GM23338 (cell line): ENCODE data around the gene SNRPA. TPM values are rescaled to one million over a fixed set of nuclear protein-coding genes. Genes with fewer than 3 reads are reported as not detected.

Experiments
- ATAC-seq: fragments of 200-7000 bp; cut with Tn5 transposase; 3 replicates; pipeline ENCODE4 v1.9.1; 2020
- DNase-seq: peaks from one replicate; pipeline ENCODE4 v3.0.0-alpha.2; 2015; ENCODE audit warnings: low spot score
- H2AFZ ChIP-seq: fragments of 200-600 bp; sonication (generic); 2 replicates; pipeline ENCODE4 v1.8.0; 2016; ENCODE audit warnings: antibody characterized with exemption, mild to moderate bottlenecking, moderate library complexity
- H3F3A ChIP-seq: fragments of 200-600 bp; sonication (generic); replicated peaks from 2 replicates; pipeline ENCODE4 v1.8.0; 2017; ENCODE audit warnings: antibody characterized with exemption, mixed run types, low read depth
- H3K27ac ChIP-seq: fragments of 200-600 bp; sonication (generic); 2 replicates; pipeline ENCODE4 v1.6.1; 2016; ENCODE audit warnings: low read depth
- H3K27me3 ChIP-seq: fragments of 200-600 bp; sonication (generic); 2 replicates; pipeline ENCODE4 v1.8.0; 2016; ENCODE audit warnings: mild to moderate bottlenecking, mixed run types, moderate library complexity; ENCODE audit not compliant: insufficient read depth
- H3K36me3 ChIP-seq: fragments of 200-600 bp; sonication (generic); 2 replicates; pipeline ENCODE4 v1.8.0; 2016; ENCODE audit warnings: mild to moderate bottlenecking; ENCODE audit not compliant: insufficient read depth
- H3K4me1 ChIP-seq: fragments of 200-600 bp; sonication (generic); 2 replicates; pipeline ENCODE4 v1.8.0; 2016; ENCODE audit warnings: mild to moderate bottlenecking, moderate library complexity; ENCODE audit not compliant: insufficient read depth
- H3K4me2 ChIP-seq: fragments of 200-600 bp; sonication (generic); 2 replicates; pipeline ENCODE4 v1.7.1; 2017; ENCODE audit warnings: mixed run types
- H3K4me3 ChIP-seq: fragments of 200-600 bp; sonication (generic); 2 replicates; pipeline ENCODE4 v1.6.1; 2016; ENCODE audit warnings: mixed run types
- H3K79me2 ChIP-seq: fragments of 200-600 bp; sonication (generic); replicated peaks from 2 replicates; pipeline ENCODE4 v1.8.0; 2017; ENCODE audit warnings: mild to moderate bottlenecking; ENCODE audit not compliant: insufficient read depth
- H3K9me2 ChIP-seq: fragments of 200-600 bp; sonication (generic); 2 replicates; pipeline ENCODE4 v1.8.0; 2017; ENCODE audit not compliant: insufficient read depth
- H4K20me1 ChIP-seq: fragments of 200-600 bp; sonication (generic); replicated peaks from 2 replicates; pipeline ENCODE4 v1.8.0; 2017; ENCODE audit warnings: mild to moderate bottlenecking; ENCODE audit not compliant: insufficient read depth
- H3K27ac Mint-ChIP-seq: 2 replicates; pipeline ENCODE4 v1.8.0; 2020; ENCODE audit warnings: inconsistent platforms, mild to moderate bottlenecking, moderate library complexity, mixed read lengths
- H3K27me3 Mint-ChIP-seq: 3 replicates; pipeline ENCODE4 v1.8.0; 2022; ENCODE audit warnings: low read depth, mild to moderate bottlenecking, moderate library complexity, mixed read lengths, inconsistent platforms; ENCODE audit not compliant: insufficient read depth, poor library complexity
- H3K36me3 Mint-ChIP-seq: 3 replicates; pipeline ENCODE4 v1.8.0; 2021; ENCODE audit warnings: low read depth, mild to moderate bottlenecking, inconsistent platforms, moderate library complexity, mixed read lengths
- H3K4me1 Mint-ChIP-seq: 3 replicates; pipeline ENCODE4 v1.8.0; 2020; ENCODE audit warnings: mild to moderate bottlenecking, inconsistent platforms, mixed read lengths
- H3K4me3 Mint-ChIP-seq: 3 replicates; pipeline ENCODE4 v1.8.0; 2021; ENCODE audit warnings: moderate library complexity, mild to moderate bottlenecking, inconsistent platforms, mixed read lengths
- H3K9me3 Mint-ChIP-seq: 3 replicates; pipeline ENCODE4 v1.8.0; 2020; ENCODE audit warnings: moderate library complexity, mild to moderate bottlenecking, inconsistent platforms, mixed read lengths
- CREB1 ChIP-seq: fragments of 250-450 bp; sonication (Bioruptor Pico); IDR thresholded peaks from 2 replicates; pipeline ENCODE4 v1.5.0; 2020; ENCODE audit warnings: low read depth, mild to moderate bottlenecking, moderate library complexity
- CTCF ChIP-seq, 2 experiments: fragments of 200-600 bp in 1 of 2; sonication (generic) in 1 of 2; conservative IDR thresholded peaks; 2 replicates each; pipeline versions ENCODE4 v1.5.1 to v1.6.1; 2016 to 2017; ENCODE audit warnings: antibody characterized with exemption in 2 of 2, low read depth in 2 of 2, mild to moderate bottlenecking in 2 of 2, moderate library complexity in 1 of 2
- EZH2 ChIP-seq: fragments of 200-600 bp; sonication (generic); IDR thresholded peaks from one replicate; pipeline ENCODE4 v1.8.0; 2017; ENCODE audit warnings: antibody characterized with exemption, mild to moderate bottlenecking, low read depth; ENCODE audit not compliant: unreplicated experiment
- EZH2phosphoT487 ChIP-seq: fragments of 200-600 bp; sonication (generic); IDR thresholded peaks from one replicate; pipeline ENCODE4 v1.8.1; 2018; ENCODE audit warnings: antibody characterized with exemption; ENCODE audit not compliant: unreplicated experiment
- JUNB ChIP-seq: IDR thresholded peaks from one replicate; pipeline ENCODE4 v1.6.1; 2016; ENCODE audit warnings: antibody characterized with exemption; ENCODE audit not compliant: unreplicated experiment
- NANOG ChIP-seq: IDR thresholded peaks from 2 replicates; pipeline ENCODE4 v1.6.1; 2016; ENCODE audit warnings: antibody characterized with exemption, borderline replicate concordance
- POLR2AphosphoS5 ChIP-seq: IDR thresholded peaks from 2 replicates; pipeline ENCODE4 v1.6.1; 2016; ENCODE audit warnings: antibody characterized with exemption, low read depth
- STAT1 ChIP-seq: IDR thresholded peaks from one replicate; pipeline ENCODE4 v1.6.1; 2016; ENCODE audit warnings: antibody characterized with exemption; ENCODE audit not compliant: unreplicated experiment
- ZNF114 ChIP-seq: fragments of 250-450 bp; sonication (Bioruptor Pico); IDR thresholded peaks from 2 replicates; pipeline ENCODE4 v1.5.0; 2020; ENCODE audit warnings: mild to moderate bottlenecking, moderate library complexity
- ZNF331 ChIP-seq: fragments of 250-450 bp; sonication (Bioruptor Pico); IDR thresholded peaks from 2 replicates; pipeline ENCODE4 v1.5.0; 2020; ENCODE audit warnings: low read depth, mild to moderate bottlenecking, moderate library complexity
- polyA plus RNA-seq: library from polyadenylated mRNA; unstranded; fragments of >200 nt; fragmentation: Nextera tagmentation; extraction: Ambion mirVana; gene quantifications from 2 replicates; pipeline ENCODE4 v1.2.1, GENCODE V29; 2016
- total RNA-seq: library from RNA; depleted of rRNA; stranded (reverse); fragments of >200 nt; shearing (Covaris generic); gene quantifications from 2 replicates; pipeline ENCODE4 v1.2.3, GENCODE V29; 2014
- TF ChIP-seq, protein P1 (sequence below): fragments of 250-450 bp; sonication (Bioruptor Pico); IDR thresholded peaks from 2 replicates; pipeline ENCODE4 v1.5.0; 2020; ENCODE audit warnings: mild to moderate bottlenecking, moderate library complexity

SNRPA gene
- total and polyA plus RNA-seq, 2 experiments from 2014 or later: 295 to 326 TPM

GRCh38 chr19:40744554-40745401 is 6.2 kb upstream of the SNRPA start:
- Histone ChIP-seq H3K4me1 (peaks cover 19% of the 10 kb centered on the region), H3K36me3 (no peaks in the 10 kb centered on the region; the same call in 1 of the 2 replicates), H3F3A (no peaks in the 10 kb centered on the region), H3K4me3 (no peak overlapping the region), H3K9me2 (no peaks in the 10 kb centered on the region; the same call in 1 of the 2 replicates), H3K79me2 (peaks cover 4% of the 10 kb centered on the region), H2AFZ (no peak overlapping the region), H4K20me1 (no peaks in the 10 kb centered on the region), H3K4me2 (peak overlapping the region; percentile 57), H3K27ac (peak overlapping the region; percentile 86; the same call in 1 of the 2 replicates), H3K27me3 (no peaks in the 10 kb centered on the region)
- ATAC-seq (peak; percentile 61), DNase-seq (peak; percentile 64)
- H3K4me1 Mint-ChIP-seq: peaks cover 28% of the 10 kb centered on the region
- H3K27me3 Mint-ChIP-seq: peaks cover 15% of the 10 kb centered on the region
- H3K4me3 Mint-ChIP-seq: no peak overlapping the region
- TF ChIP-seq ZNF331 (CRISPR knock-in tag) (no peak), EZH2 (no peak), CREB1 (no peak), CTCF (conservative IDR thresholded peaks at IDR 0.05; ENCODE audit: low read depth in 2 of 2) (peak; percentile 42 to 69), NANOG (no peak), EZH2phosphoT487 (no peak)
- H3K9me3 Mint-ChIP-seq: no peaks in the 10 kb centered on the region
- H3K27ac Mint-ChIP-seq: peak overlapping the region; percentile 92
- H3K36me3 Mint-ChIP-seq: peaks cover 20% of the 10 kb centered on the region

DNA sequence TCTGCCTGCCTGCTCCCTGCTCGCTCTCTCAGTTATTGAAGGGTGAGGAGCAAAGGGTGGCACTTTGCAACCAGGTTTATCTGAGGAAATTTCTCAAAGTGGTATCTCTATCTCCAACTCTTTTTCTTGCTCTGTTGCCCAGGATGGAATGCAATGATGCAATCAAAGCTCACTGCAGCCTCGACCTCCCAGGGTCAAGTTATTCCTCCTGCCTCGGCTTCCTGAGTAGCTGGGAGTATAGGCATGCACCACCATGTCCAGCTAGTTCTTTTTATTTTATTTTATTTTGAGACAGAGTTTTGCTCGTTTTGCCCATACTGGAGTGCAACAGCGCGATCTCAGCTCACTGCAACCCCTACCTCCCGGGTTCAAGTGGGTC is 5.6 kb upstream of the SNRPA start:
- no peak overlapping the region for H2AFZ ChIP-seq
- peaks cover 31% of the 10 kb centered on the region for H3K4me1 Mint-ChIP-seq
- TF ChIP-seq STAT1 (no peak), EZH2phosphoT487 (no peak), CREB1 (no peak), ZNF331 (CRISPR knock-in tag) (no peak), POLR2AphosphoS5 (no peak), ZNF114 (CRISPR knock-in tag) (no peak), JUNB (no peak), NANOG (no peak)
- TF ChIP-seq, protein P1, sequence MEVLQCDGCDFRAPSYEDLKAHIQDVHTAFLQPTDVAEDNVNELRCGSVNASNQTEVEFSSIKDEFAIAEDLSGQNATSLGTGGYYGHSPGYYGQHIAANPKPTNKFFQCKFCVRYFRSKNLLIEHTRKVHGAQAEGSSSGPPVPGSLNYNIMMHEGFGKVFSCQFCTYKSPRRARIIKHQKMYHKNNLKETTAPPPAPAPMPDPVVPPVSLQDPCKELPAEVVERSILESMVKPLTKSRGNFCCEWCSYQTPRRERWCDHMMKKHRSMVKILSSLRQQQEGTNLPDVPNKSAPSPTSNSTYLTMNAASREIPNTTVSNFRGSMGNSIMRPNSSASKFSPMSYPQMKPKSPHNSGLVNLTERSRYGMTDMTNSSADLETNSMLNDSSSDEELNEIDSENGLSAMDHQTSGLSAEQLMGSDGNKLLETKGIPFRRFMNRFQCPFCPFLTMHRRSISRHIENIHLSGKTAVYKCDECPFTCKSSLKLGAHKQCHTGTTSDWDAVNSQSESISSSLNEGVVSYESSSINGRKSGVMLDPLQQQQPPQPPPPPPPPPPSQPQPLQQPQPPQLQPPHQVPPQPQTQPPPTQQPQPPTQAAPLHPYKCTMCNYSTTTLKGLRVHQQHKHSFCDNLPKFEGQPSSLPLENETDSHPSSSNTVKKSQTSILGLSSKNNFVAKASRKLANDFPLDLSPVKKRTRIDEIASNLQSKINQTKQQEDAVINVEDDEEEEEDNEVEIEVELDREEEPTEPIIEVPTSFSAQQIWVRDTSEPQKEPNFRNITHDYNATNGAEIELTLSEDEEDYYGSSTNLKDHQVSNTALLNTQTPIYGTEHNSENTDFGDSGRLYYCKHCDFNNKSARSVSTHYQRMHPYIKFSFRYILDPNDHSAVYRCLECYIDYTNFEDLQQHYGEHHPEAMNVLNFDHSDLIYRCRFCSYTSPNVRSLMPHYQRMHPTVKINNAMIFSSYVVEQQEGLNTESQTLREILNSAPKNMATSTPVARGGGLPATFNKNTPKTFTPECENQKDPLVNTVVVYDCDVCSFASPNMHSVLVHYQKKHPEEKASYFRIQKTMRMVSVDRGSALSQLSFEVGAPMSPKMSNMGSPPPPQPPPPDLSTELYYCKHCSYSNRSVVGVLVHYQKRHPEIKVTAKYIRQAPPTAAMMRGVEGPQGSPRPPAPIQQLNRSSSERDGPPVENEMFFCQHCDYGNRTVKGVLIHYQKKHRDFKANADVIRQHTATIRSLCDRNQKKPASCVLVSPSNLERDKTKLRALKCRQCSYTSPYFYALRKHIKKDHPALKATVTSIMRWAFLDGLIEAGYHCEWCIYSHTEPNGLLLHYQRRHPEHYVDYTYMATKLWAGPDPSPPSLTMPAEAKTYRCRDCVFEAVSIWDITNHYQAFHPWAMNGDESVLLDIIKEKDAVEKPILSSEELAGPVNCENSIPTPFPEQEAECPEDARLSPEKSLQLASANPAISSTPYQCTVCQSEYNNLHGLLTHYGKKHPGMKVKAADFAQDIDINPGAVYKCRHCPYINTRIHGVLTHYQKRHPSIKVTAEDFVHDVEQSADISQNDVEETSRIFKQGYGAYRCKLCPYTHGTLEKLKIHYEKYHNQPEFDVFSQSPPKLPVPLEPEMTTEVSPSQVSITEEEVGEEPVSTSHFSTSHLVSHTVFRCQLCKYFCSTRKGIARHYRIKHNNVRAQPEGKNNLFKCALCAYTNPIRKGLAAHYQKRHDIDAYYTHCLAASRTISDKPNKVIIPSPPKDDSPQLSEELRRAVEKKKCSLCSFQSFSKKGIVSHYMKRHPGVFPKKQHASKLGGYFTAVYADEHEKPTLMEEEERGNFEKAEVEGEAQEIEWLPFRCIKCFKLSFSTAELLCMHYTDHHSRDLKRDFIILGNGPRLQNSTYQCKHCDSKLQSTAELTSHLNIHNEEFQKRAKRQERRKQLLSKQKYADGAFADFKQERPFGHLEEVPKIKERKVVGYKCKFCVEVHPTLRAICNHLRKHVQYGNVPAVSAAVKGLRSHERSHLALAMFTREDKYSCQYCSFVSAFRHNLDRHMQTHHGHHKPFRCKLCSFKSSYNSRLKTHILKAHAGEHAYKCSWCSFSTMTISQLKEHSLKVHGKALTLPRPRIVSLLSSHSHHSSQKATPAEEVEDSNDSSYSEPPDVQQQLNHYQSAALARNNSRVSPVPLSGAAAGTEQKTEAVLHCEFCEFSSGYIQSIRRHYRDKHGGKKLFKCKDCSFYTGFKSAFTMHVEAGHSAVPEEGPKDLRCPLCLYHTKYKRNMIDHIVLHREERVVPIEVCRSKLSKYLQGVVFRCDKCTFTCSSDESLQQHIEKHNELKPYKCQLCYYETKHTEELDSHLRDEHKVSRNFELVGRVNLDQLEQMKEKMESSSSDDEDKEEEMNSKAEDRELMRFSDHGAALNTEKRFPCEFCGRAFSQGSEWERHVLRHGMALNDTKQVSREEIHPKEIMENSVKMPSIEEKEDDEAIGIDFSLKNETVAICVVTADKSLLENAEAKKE (CRISPR knock-in tag): no peak

More for the DNA sequence above, 5.6 kb upstream of the SNRPA start:
- no peak overlapping the region for H3K27ac Mint-ChIP-seq
- peak overlapping the region; percentile 86; the same call in 1 of the 2 replicates for H3K27ac ChIP-seq
- H3K4me2 ChIP-seq: peak overlapping the region; percentile 57
- DNase-seq: no peak
- no peak overlapping the region for H3K4me3 ChIP-seq
- H3K9me3 Mint-ChIP-seq: no peaks in the 10 kb centered on the region
- H3K27me3 ChIP-seq: no peaks in the 10 kb centered on the region
- H3K79me2 ChIP-seq: peaks cover 5% of the 10 kb centered on the region
- no peak for ATAC-seq
- no peaks in the 10 kb centered on the region; the same call in 1 of the 2 replicates for H3K36me3 ChIP-seq
- H3K4me3 Mint-ChIP-seq: no peak overlapping the region
- H3K9me2 ChIP-seq: no peaks in the 10 kb centered on the region; the same call in 1 of the 2 replicates
- H3K36me3 Mint-ChIP-seq: peaks cover 20% of the 10 kb centered on the region
- no peaks in the 10 kb centered on the region for H4K20me1 ChIP-seq
- H3F3A ChIP-seq: no peaks in the 10 kb centered on the region
- peaks cover 19% of the 10 kb centered on the region for H3K4me1 ChIP-seq
- H3K27me3 Mint-ChIP-seq: peaks cover 20% of the 10 kb centered on the region
